ENCODE measurements around the gene AFF3. TPM values are rescaled to one million over a fixed set of nuclear protein-coding genes. Genes with fewer than 3 reads are reported as not detected.

Gene AFF3
- total RNA-seq, 3 donors from 2014 or later = 2.1 to 2.6 (median 2.2) TPM

- Mint-ChIP-seq H3K27me3 (ENCODE audit: low read depth) (no peaks in the 10 kb centered on the region), H3K9me3 (no peaks in the 10 kb centered on the region), H3K4me1 (ENCODE audit: low read depth) (no peaks in the 10 kb centered on the region), H3K4me3 (no peak overlapping the region), H3K36me3 (ENCODE audit: insufficient read depth) (no peaks in the 10 kb centered on the region)
- ATAC-seq = no peak
- DNase-seq = no peak
Measured at GRCh38 chr2:99711144-99711543, 431.2 kb downstream of the AFF3 start.

GRCh38 chr2:99710721-99711120, 431.7 kb downstream of the AFF3 start:
- Mint-ChIP-seq H3K36me3 (ENCODE audit: insufficient read depth) (no peaks in the 10 kb centered on the region), H3K9me3 (no peaks in the 10 kb centered on the region), H3K4me3 (no peak overlapping the region), H3K27me3 (ENCODE audit: low read depth) (no peaks in the 10 kb centered on the region), H3K4me1 (ENCODE audit: low read depth) (no peaks in the 10 kb centered on the region)
- ATAC-seq (no peak), DNase-seq (no peak)

GRCh38 chr2:99709229-99709628, 433.2 kb downstream of the AFF3 start:
- H3K4me3 Mint-ChIP-seq = no peak overlapping the region
- no peaks in the 10 kb centered on the region for H3K9me3 Mint-ChIP-seq
- DNase-seq = no peak
- no peaks in the 10 kb centered on the region for H3K27me3 Mint-ChIP-seq (ENCODE audit: low read depth)
- ATAC-seq = no peak
- H3K36me3 Mint-ChIP-seq (ENCODE audit: insufficient read depth) = no peaks in the 10 kb centered on the region
- no peaks in the 10 kb centered on the region for H3K4me1 Mint-ChIP-seq (ENCODE audit: low read depth)

- H3K36me3 Mint-ChIP-seq (ENCODE audit: insufficient read depth) = no peaks in the 10 kb centered on the region
- no peaks in the 10 kb centered on the region for H3K27me3 Mint-ChIP-seq (ENCODE audit: low read depth)
- no peaks in the 10 kb centered on the region for H3K9me3 Mint-ChIP-seq
- H3K4me3 Mint-ChIP-seq = no peak overlapping the region
- DNase-seq (no peak), ATAC-seq (no peak)
- no peaks in the 10 kb centered on the region for H3K4me1 Mint-ChIP-seq (ENCODE audit: low read depth)
Measured at GRCh38 chr2:99708231-99708630, 434.2 kb downstream of the AFF3 start.

GRCh38 chr2:99707592-99707991, 434.8 kb downstream of the AFF3 start:
- no peaks in the 10 kb centered on the region for H3K27me3 Mint-ChIP-seq (ENCODE audit: low read depth)
- no peaks in the 10 kb centered on the region for H3K36me3 Mint-ChIP-seq (ENCODE audit: insufficient read depth)
- no peaks in the 10 kb centered on the region for H3K4me1 Mint-ChIP-seq (ENCODE audit: low read depth)
- ATAC-seq (no peak), DNase-seq (no peak)
- H3K4me3 Mint-ChIP-seq = no peak overlapping the region
- no peaks in the 10 kb centered on the region for H3K9me3 Mint-ChIP-seq

- DNase-seq = no peak
- Mint-ChIP-seq H3K4me1 (ENCODE audit: low read depth) (no peaks in the 10 kb centered on the region), H3K27me3 (ENCODE audit: low read depth) (no peaks in the 10 kb centered on the region), H3K4me3 (no peak overlapping the region), H3K36me3 (ENCODE audit: insufficient read depth) (no peaks in the 10 kb centered on the region), H3K9me3 (no peaks in the 10 kb centered on the region)
- ATAC-seq = no peak
Measured at GRCh38 chr2:99706735-99707134, 435.7 kb downstream of the AFF3 start.

GRCh38 chr2:99701503-99701902, 440.9 kb downstream of the AFF3 start:
- no peaks in the 10 kb centered on the region for H3K36me3 Mint-ChIP-seq (ENCODE audit: insufficient read depth)
- H3K27me3 Mint-ChIP-seq (ENCODE audit: low read depth) = peaks cover 4% of the 10 kb centered on the region
- no peaks in the 10 kb centered on the region for H3K4me1 Mint-ChIP-seq (ENCODE audit: low read depth)
- H3K9me3 Mint-ChIP-seq = no peaks in the 10 kb centered on the region
- H3K4me3 Mint-ChIP-seq = no peak overlapping the region
- no peak for DNase-seq
- no peak for ATAC-seq

- H3K36me3 Mint-ChIP-seq (ENCODE audit: insufficient read depth) = no peaks in the 10 kb centered on the region
- ATAC-seq (no peak), DNase-seq (no peak)
- H3K9me3 Mint-ChIP-seq = no peaks in the 10 kb centered on the region
- H3K4me1 Mint-ChIP-seq (ENCODE audit: low read depth) = no peaks in the 10 kb centered on the region
- H3K4me3 Mint-ChIP-seq = no peak overlapping the region
- peaks cover 4% of the 10 kb centered on the region for H3K27me3 Mint-ChIP-seq (ENCODE audit: low read depth)
Measured at GRCh38 chr2:99700482-99701398, 441.6 kb downstream of the AFF3 start.

- H3K27me3 Mint-ChIP-seq (ENCODE audit: low read depth) = peaks cover 4% of the 10 kb centered on the region
- DNase-seq (no peak), ATAC-seq (no peak)
- H3K9me3 Mint-ChIP-seq = no peaks in the 10 kb centered on the region
- no peaks in the 10 kb centered on the region for H3K4me1 Mint-ChIP-seq (ENCODE audit: low read depth)
- H3K36me3 Mint-ChIP-seq (ENCODE audit: insufficient read depth) = no peaks in the 10 kb centered on the region
- H3K4me3 Mint-ChIP-seq = no peak overlapping the region
Measured at GRCh38 chr2:99698896-99699295, 443.5 kb downstream of the AFF3 start.

- peaks cover 4% of the 10 kb centered on the region for H3K27me3 Mint-ChIP-seq (ENCODE audit: low read depth)
- H3K4me1 Mint-ChIP-seq (ENCODE audit: low read depth) = no peaks in the 10 kb centered on the region
- H3K36me3 Mint-ChIP-seq (ENCODE audit: insufficient read depth) = no peaks in the 10 kb centered on the region
- H3K4me3 Mint-ChIP-seq = no peak overlapping the region
- no peaks in the 10 kb centered on the region for H3K9me3 Mint-ChIP-seq
- ATAC-seq (no peak), DNase-seq (no peak)
Measured at GRCh38 chr2:99697811-99698568, 444.4 kb downstream of the AFF3 start.

GRCh38 chr2:99695944-99696253, 446.5 kb downstream of the AFF3 start:
- DNase-seq (no peak), ATAC-seq (no peak)
- Mint-ChIP-seq H3K4me3 (no peak overlapping the region), H3K4me1 (ENCODE audit: low read depth) (no peaks in the 10 kb centered on the region), H3K36me3 (ENCODE audit: insufficient read depth) (no peaks in the 10 kb centered on the region), H3K9me3 (no peaks in the 10 kb centered on the region), H3K27me3 (ENCODE audit: low read depth) (peaks cover 2% of the 10 kb centered on the region)

- DNase-seq (no peak), ATAC-seq (no peak)
- Mint-ChIP-seq H3K4me1 (ENCODE audit: low read depth) (no peaks in the 10 kb centered on the region), H3K27me3 (ENCODE audit: low read depth) (no peaks in the 10 kb centered on the region), H3K36me3 (ENCODE audit: insufficient read depth) (no peaks in the 10 kb centered on the region), H3K4me3 (no peak overlapping the region), H3K9me3 (no peaks in the 10 kb centered on the region)
Measured at GRCh38 chr2:99695130-99695943, 447.1 kb downstream of the AFF3 start.

- H3K9me3 Mint-ChIP-seq = no peaks in the 10 kb centered on the region
- no peak overlapping the region for H3K4me3 Mint-ChIP-seq
- H3K4me1 Mint-ChIP-seq (ENCODE audit: low read depth) = no peaks in the 10 kb centered on the region
- no peaks in the 10 kb centered on the region for H3K36me3 Mint-ChIP-seq (ENCODE audit: insufficient read depth)
- DNase-seq (no peak), ATAC-seq (no peak)
- H3K27me3 Mint-ChIP-seq (ENCODE audit: low read depth) = no peaks in the 10 kb centered on the region
Measured at GRCh38 chr2:99694331-99694730, 448.1 kb downstream of the AFF3 start.

GRCh38 chr2:99692785-99693184, 449.6 kb downstream of the AFF3 start:
- no peak overlapping the region for H3K4me3 Mint-ChIP-seq
- H3K9me3 Mint-ChIP-seq = no peaks in the 10 kb centered on the region
- no peaks in the 10 kb centered on the region for H3K27me3 Mint-ChIP-seq (ENCODE audit: low read depth)
- no peaks in the 10 kb centered on the region for H3K4me1 Mint-ChIP-seq (ENCODE audit: low read depth)
- DNase-seq = no peak
- no peaks in the 10 kb centered on the region for H3K36me3 Mint-ChIP-seq (ENCODE audit: insufficient read depth)
- no peak for ATAC-seq
